K562 (cell line): ENCODE measurements around the gene SYT7. TPM values are rescaled to one million over a fixed set of nuclear protein-coding genes. Genes with fewer than 3 reads are reported as not detected.
A peak's percentile ranks its signal among the peaks of the same experiment; 100 is the strongest.

Source experiments
- ATAC-seq: fragments of 200-7000 bp; cut with Tn5 transposase; 3 replicates; pipeline ENCODE4 v1.9.1; 2020; ENCODE audit warnings: moderate library complexity
- BruUV-seq: library from RNA; stranded (reverse); fragments of 400-500 nt; replicated peaks from 2 replicates; lab custom pipeline; 2021; lab: Mats Ljungman, UMichigan
- CTCF ChIA-PET: fragments of 300-600 bp; formaldehyde crosslinking; extraction: SDS; loops from one replicate; lab custom pipeline; 2021; ENCODE audit warnings: low intra/inter-chr PET ratio; lab: Yijun Ruan, JAX
- POLR2A ChIA-PET: fragments of 300-600, 350-650 bp; sonication (Branson Sonifier 250); formaldehyde crosslinking; extraction: SDS; loops from one replicate; lab custom pipeline; 2021; ENCODE audit warnings: antibody characterized with exemption, inconsistent platforms; lab: Yijun Ruan, JAX
- DNase-seq, 4 experiments: peaks; one replicate each; pipeline versions ENCODE4 v3.0.0 to v3.0.0-alpha.2; 2011 to 2018; ENCODE audit warnings: low spot score in 3 of 4, mixed read lengths in 3 of 4; ENCODE audit errors: extremely low read depth in 1 of 4
- FAIRE-seq: peaks from 2 replicates; lab custom pipeline; 2011; peaks lifted over from hg19 to GRCh38; lab: Jason Lieb, UNC
- H2AFZ ChIP-seq: 2 replicates; pipeline ENCODE4 v1.6.0; 2011; ENCODE audit warnings: low read depth, low read length, control low read depth, inconsistent platforms
- H3K27ac ChIP-seq: fragments of 200-600 bp; 3 replicates; pipeline ENCODE4 v1.8.0; 2011; ENCODE audit warnings: low read depth, mild to moderate bottlenecking, control low read depth, inconsistent platforms, low read length, moderate library complexity, mixed read lengths; ENCODE audit errors: extremely low read depth
- H3K27me3 ChIP-seq, 2 experiments: fragments of 300-600 bp in 1 of 2; 2 replicates in 1 of 2; 3 replicates in 1 of 2; pipeline versions ENCODE4 v1.6.0 to v1.8.0; 2011; ENCODE audit warnings: inconsistent platforms in 2 of 2, low read length in 2 of 2, mild to moderate bottlenecking in 1 of 2, mixed read lengths in 1 of 2, moderate library complexity in 1 of 2; ENCODE audit not compliant: control insufficient read depth in 2 of 2, insufficient read depth in 2 of 2
- H3K36me3 ChIP-seq: fragments of 300-600 bp; 3 replicates; pipeline ENCODE4 v1.8.0; 2011; ENCODE audit warnings: mild to moderate bottlenecking, low read length, inconsistent platforms; ENCODE audit not compliant: control insufficient read depth, insufficient read depth
- H3K4me1 ChIP-seq, 2 experiments: fragments of 200-600 bp in 1 of 2; replicated peaks in 1 of 2; 2 replicates in 1 of 2; 3 replicates in 1 of 2; pipeline versions ENCODE4 v1.5.1 to v1.8.0; 2011; ENCODE audit warnings: inconsistent platforms in 2 of 2, low read length in 2 of 2, mild to moderate bottlenecking in 1 of 2, mixed read lengths in 1 of 2, moderate library complexity in 1 of 2; ENCODE audit not compliant: control insufficient read depth in 2 of 2, insufficient read depth in 2 of 2
- H3K4me2 ChIP-seq: 2 replicates; pipeline ENCODE4 v1.6.1; 2011; ENCODE audit warnings: low read length, control low read depth, inconsistent platforms, mixed read lengths; ENCODE audit not compliant: insufficient read depth
- H3K4me3 ChIP-seq: fragments of 200-600 bp; sonication (generic), shearing (Covaris generic); 2 replicates; pipeline ENCODE4 v1.5.1; 2016; ENCODE audit warnings: control low read depth, inconsistent platforms
- H3K79me2 ChIP-seq: fragments of 200-600 bp; 3 replicates; pipeline ENCODE4 v1.8.0; 2011; ENCODE audit warnings: low read length, inconsistent platforms; ENCODE audit not compliant: control insufficient read depth, insufficient read depth
- H3K9ac ChIP-seq, 2 experiments: 2 replicates each; pipeline versions ENCODE4 v1.6.0 to v1.6.1; 2011; ENCODE audit warnings: low read depth in 2 of 2, low read length in 2 of 2, control low read depth in 1 of 2, inconsistent platforms in 1 of 2, mild to moderate bottlenecking in 1 of 2, mixed read lengths in 1 of 2; ENCODE audit not compliant: insufficient read depth in 1 of 2
- H3K9me1 ChIP-seq: one replicate; pipeline ENCODE4 v1.6.0; 2011; ENCODE audit warnings: inconsistent platforms, mild to moderate bottlenecking, low read length, moderate library complexity; ENCODE audit not compliant: control insufficient read depth, insufficient read depth
- H3K9me3 ChIP-seq: replicated peaks from 2 replicates; pipeline ENCODE4 v1.5.1; 2011; ENCODE audit warnings: low read depth, low read length, inconsistent platforms; ENCODE audit not compliant: control insufficient read depth, insufficient read depth
- H4K20me1 ChIP-seq: replicated peaks from 2 replicates; pipeline ENCODE4 v1.6.1; 2011; ENCODE audit warnings: low read length, inconsistent platforms, mixed read lengths; ENCODE audit not compliant: control insufficient read depth, insufficient read depth
- ESRRB ChIP-seq: fragments of 250-450 bp; sonication (Bioruptor Pico); IDR thresholded peaks from 2 replicates; pipeline ENCODE4 v1.5.0; 2020; ENCODE audit warnings: mild to moderate bottlenecking, moderate library complexity, borderline replicate concordance
- HNRNPK ChIP-seq: fragments of 200-400 bp; formaldehyde crosslinking; IDR thresholded peaks from one replicate; pipeline ENCODE4 v1.6.1; 2018; ENCODE audit warnings: mild to moderate bottlenecking, low read depth, low read length; ENCODE audit not compliant: poor library complexity, severe bottlenecking
- IRF2 ChIP-seq: sonication (generic); formaldehyde crosslinking; IDR thresholded peaks from 2 replicates; pipeline ENCODE4 v1.8.1; 2022; ENCODE audit warnings: mild to moderate bottlenecking, missing genetic modification reagents
- POLR2AphosphoS2 ChIP-seq: IDR thresholded peaks from 2 replicates; pipeline ENCODE4 v1.6.1; 2012; ENCODE audit warnings: low read length, improper control_type of control experiment
- SPI1 ChIP-seq: IDR thresholded peaks from 2 replicates; pipeline ENCODE4 v1.6.1; 2011; ENCODE audit warnings: low read depth, low read length, control low read depth, borderline replicate concordance
- STAG1 ChIP-seq: sonication (generic); formaldehyde crosslinking; IDR thresholded peaks from 2 replicates; pipeline ENCODE4 v1.5.0; 2020; ENCODE audit warnings: missing genetic modification reagents, borderline replicate concordance
- THRAP3 ChIP-seq: fragments of 450-650 bp; IDR thresholded peaks from 2 replicates; pipeline ENCODE4 v1.6.1; 2016; ENCODE audit warnings: mild to moderate bottlenecking, inconsistent platforms, borderline replicate concordance
- WGBS: fragments of 100-300 bp; shearing (Covaris generic); methylation state at CpG from one replicate; pipeline ENCODE4 v1.1.6; 2016; ENCODE audit warnings: low coverage, mixed read lengths; ENCODE audit not compliant: insufficient coverage; ENCODE audit errors: missing lambda C conversion rate; 5-methylcytosine and 5-hydroxymethylcytosine counted together
- in situ Hi-C: fragments of 300-500 bp; cut with MboI; formaldehyde crosslinking; loops from 4 replicates; pipeline ENCODE4 v1.15.0; 2018; ENCODE audit warnings: inconsistent platforms, mixed read lengths
- intact Hi-C: fragments of 100-400 bp; cut with micrococcal nuclease; formaldehyde crosslinking; loops from 2 replicates; pipeline ENCODE4 v1.14.2; 2022
- polyA plus RNA-seq, 8 experiments: library from polyadenylated mRNA; depleted of rRNA in 4 of 8; stranded (reverse) in 5 of 8; unstranded in 3 of 8; fragments of >200 nt; fragmentation: Nextera tagmentation in 2 of 8; fragmentation: Illumina TruSeq in 1 of 8; extraction: Ambion mirVana in 2 of 8; extraction: Trizol in 1 of 8; gene quantifications; 2 replicates each; pipeline versions ENCODE4 v1.2.1 to v1.2.3, GENCODE V29; 2011 to 2014; ENCODE audit warnings: inconsistent platforms in 1 of 8, missing spikeins in 1 of 8
- total RNA-seq, 7 experiments: library from RNA; depleted of rRNA in 6 of 7; stranded (reverse); fragments of >200 nt in 6 of 7; fragmentation: Illumina TruSeq in 2 of 7; extraction: Trizol in 2 of 7; gene quantifications; 2 replicates each; pipeline versions ENCODE4 v1.2.1 to v1.2.3, GENCODE V29; 2011 to 2021; ENCODE audit warnings: low replicate concordance in 1 of 7
- TF ChIP-seq, protein P1 (sequence below), 3 experiments: fragments of 200-800 bp in 1 of 3; sonication (Bioruptor generic) in 1 of 3; sonication (generic) in 1 of 3; formaldehyde crosslinking in 1 of 3; IDR thresholded peaks; 2 replicates each; pipeline versions ENCODE4 v1.6.1 to v1.8.0; 2016 to 2022; ENCODE audit warnings: mild to moderate bottlenecking in 2 of 3, missing compliant biosample characterization in 2 of 3, missing genetic modification characterization in 2 of 3, missing genetic modification reagents in 1 of 3
- TF ChIP-seq, protein P2 (sequence below), 2 experiments: fragments of 450-650 bp in 1 of 2; sonication (generic) in 1 of 2; formaldehyde crosslinking in 1 of 2; IDR thresholded peaks in 1 of 2; conservative IDR thresholded peaks in 1 of 2; 2 replicates each; pipeline versions ENCODE4 v1.6.1 to v1.8.1; 2016 to 2023; ENCODE audit warnings: mild to moderate bottlenecking in 2 of 2, moderate library complexity in 2 of 2, inconsistent platforms in 1 of 2, missing genetic modification reagents in 1 of 2

The SYT7 gene
- total and polyA plus RNA-seq, 9 of the 15 experiments (the other 6 are each of a cell fraction or from before 2014, with no cell fraction given), result 0.01 to 0.51 (median 0.16) TPM; not detected in 1

- ChIA-PET POLR2A (no interaction called here), CTCF (no interaction called here)
- intact Hi-C loops (no loop called here), in situ Hi-C loops (no loop called here)
- peaks cover 23% of the 10 kb centered on the region for H4K20me1 ChIP-seq
- 0% methylated on average over 4 of the region's 4 CpGs for WGBS
- H3K9me1 ChIP-seq, result no peaks in the 10 kb centered on the region
- no peak for FAIRE-seq
- no peaks in the 10 kb centered on the region for H3K36me3 ChIP-seq
- H2AFZ ChIP-seq, result no peak overlapping the region
- TF ChIP-seq THRAP3, result no peak
- no peak for TF ChIP-seq SPI1
- TF ChIP-seq IRF2, result no peak
- TF ChIP-seq HNRNPK, result no peak
- no peak for TF ChIP-seq STAG1 (CRISPR knock-in tag)
- TF ChIP-seq, protein P1, sequence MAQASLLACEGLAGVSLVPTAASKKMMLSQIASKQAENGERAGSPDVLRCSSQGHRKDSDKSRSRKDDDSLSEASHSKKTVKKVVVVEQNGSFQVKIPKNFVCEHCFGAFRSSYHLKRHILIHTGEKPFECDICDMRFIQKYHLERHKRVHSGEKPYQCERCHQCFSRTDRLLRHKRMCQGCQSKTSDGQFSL (CRISPR knock-in tag; IDR thresholded peaks at IDR 0.05), result no peak
- TF ChIP-seq, protein P1 (tag; IDR thresholded peaks at IDR 0.05), result no peak
- TF ChIP-seq ESRRB (CRISPR knock-in tag), result no peak
- TF ChIP-seq, protein P2, sequence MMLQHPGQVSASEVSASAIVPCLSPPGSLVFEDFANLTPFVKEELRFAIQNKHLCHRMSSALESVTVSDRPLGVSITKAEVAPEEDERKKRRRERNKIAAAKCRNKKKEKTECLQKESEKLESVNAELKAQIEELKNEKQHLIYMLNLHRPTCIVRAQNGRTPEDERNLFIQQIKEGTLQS (IDR thresholded peaks at IDR 0.05), result no peak
- TF ChIP-seq, protein P2 (CRISPR knock-in tag; conservative IDR thresholded peaks at IDR 0.05), result no peak
- no peak for TF ChIP-seq POLR2AphosphoS2
- no peak overlapping the region for H3K27ac ChIP-seq
- no TSS peak for BruUV-seq
- no peak for DNase-seq
- no peaks in the 10 kb centered on the region for H3K9me3 ChIP-seq
- H3K4me2 ChIP-seq, result no peak overlapping the region
- peaks cover 0 to 9% of the 10 kb centered on the region in 2 experiments; a peak in 3 of 5 replicates for H3K4me1 ChIP-seq
- peaks cover 12 to 67% of the 10 kb centered on the region in 2 experiments for H3K27me3 ChIP-seq
- no peak for ATAC-seq
- H3K9ac ChIP-seq, result peak overlapping the region in 1 of 2 experiments; percentile 40; a peak in 2 of 4 replicates
- H3K4me3 ChIP-seq, result no peak overlapping the region
- H3K79me2 ChIP-seq, result no peaks in the 10 kb centered on the region
Observed at GRCh38 chr11:61601512-61601911, 20.6 kb upstream of the SYT7 start.
